ENCODE measurements around the gene QSOX2. TPM values are rescaled to one million over a fixed set of nuclear protein-coding genes. Genes with fewer than 3 reads are reported as not detected.

The QSOX2 gene
- total RNA-seq, 2 donors from 2014 or later: 8.8 to 22.7 TPM

GRCh38 chr9:136261686-136262430 is 16.2 kb upstream of the QSOX2 start:
- DNase-seq: no peak
- intact Hi-C loops (cut with DNase I): no loop called here
- Histone ChIP-seq H3K36me3 (replicated peaks in 1 of 2; ENCODE audit: insufficient read depth in 1 of 2, low read depth in 2 of 2) (no peaks in the 10 kb centered on the region), H3K4me3 (no peak overlapping the region), H3K27me3 (no peaks in the 10 kb centered on the region), H3K27ac (no peak overlapping the region), H3K9me3 (no peaks in the 10 kb centered on the region), H3K4me1 (peaks cover 5% of the 10 kb centered on the region)
- TF ChIP-seq POLR2A (IDR thresholded peaks at IDR 0.05): no peak
- no peak for TF ChIP-seq CTCF (IDR thresholded peaks at IDR 0.05)
- 88 to 100% methylated on average over 1 to 25 of the region's 28 CpGs for WGBS, 2 donors
- no peak for ATAC-seq

- intact Hi-C loops (cut with DNase I): no loop called here
- Histone ChIP-seq H3K36me3 (replicated peaks in 1 of 2; ENCODE audit: insufficient read depth in 1 of 2, low read depth in 2 of 2) (no peaks in the 10 kb centered on the region), H3K9me3 (no peaks in the 10 kb centered on the region), H3K4me3 (no peak overlapping the region), H3K4me1 (no peaks in the 10 kb centered on the region), H3K27me3 (no peaks in the 10 kb centered on the region), H3K27ac (no peak overlapping the region)
- no peak for DNase-seq
- TF ChIP-seq POLR2A (IDR thresholded peaks at IDR 0.05) (no peak), CTCF (IDR thresholded peaks at IDR 0.05) (no peak)
- WGBS, 2 donors: 86 to 88% methylated on average over 18 to 20 of the region's 20 CpGs
- ATAC-seq: no peak
Observed at GRCh38 chr9:136260936-136261472, 15.4 kb upstream of the QSOX2 start.

- no peaks in the 10 kb centered on the region for H3K27me3 ChIP-seq
- WGBS, 2 donors: 92 to 96% methylated on average over 4 to 9 of the region's 10 CpGs
- TF ChIP-seq CTCF (IDR thresholded peaks at IDR 0.05) (no peak), POLR2A (IDR thresholded peaks at IDR 0.05) (no peak)
- intact Hi-C loops (cut with DNase I): no loop called here
- no peak overlapping the region for H3K27ac ChIP-seq
- DNase-seq (no peak), ATAC-seq (no peak)
- H3K36me3 ChIP-seq (replicated peaks in 1 of 2; ENCODE audit: insufficient read depth in 1 of 2, low read depth in 2 of 2): no peaks in the 10 kb centered on the region
- no peak overlapping the region for H3K4me3 ChIP-seq
- no peaks in the 10 kb centered on the region for H3K9me3 ChIP-seq
- peaks cover 2% of the 10 kb centered on the region for H3K4me1 ChIP-seq
Observed at GRCh38 chr9:136260521-136260920, 14.9 kb upstream of the QSOX2 start.

GRCh38 chr9:136259836-136260235 is 14.2 kb upstream of the QSOX2 start:
- no peak for TF ChIP-seq POLR2A (IDR thresholded peaks at IDR 0.05)
- TF ChIP-seq CTCF (IDR thresholded peaks at IDR 0.05): no peak
- intact Hi-C loops (cut with DNase I): no loop called here
- DNase-seq (no peak), ATAC-seq (no peak)
- Histone ChIP-seq H3K27me3 (no peaks in the 10 kb centered on the region), H3K27ac (no peak overlapping the region), H3K4me3 (no peak overlapping the region), H3K4me1 (peaks cover 9% of the 10 kb centered on the region), H3K36me3 (replicated peaks in 1 of 2; ENCODE audit: insufficient read depth in 1 of 2, low read depth in 2 of 2) (no peaks in the 10 kb centered on the region), H3K9me3 (no peaks in the 10 kb centered on the region)
- WGBS, 2 donors: 91% methylated on average over 16 of the region's 17 CpGs; no CpG with 5 or more reads in 1 of the 2 donors

- ATAC-seq (no peak), DNase-seq (no peak)
- Histone ChIP-seq H3K4me1 (peaks cover 13% of the 10 kb centered on the region), H3K36me3 (replicated peaks in 1 of 2; ENCODE audit: insufficient read depth in 1 of 2, low read depth in 2 of 2) (no peaks in the 10 kb centered on the region), H3K9me3 (no peaks in the 10 kb centered on the region), H3K27ac (no peak overlapping the region), H3K27me3 (no peaks in the 10 kb centered on the region), H3K4me3 (no peak overlapping the region)
- intact Hi-C loops (cut with DNase I): no loop called here
- WGBS, 2 donors: 69 to 81% methylated on average over 2 to 4 of the region's 4 CpGs
- TF ChIP-seq CTCF (IDR thresholded peaks at IDR 0.05) (no peak), POLR2A (IDR thresholded peaks at IDR 0.05) (no peak)
Observed at GRCh38 chr9:136259517-136259813, 13.9 kb upstream of the QSOX2 start.

Measured in body of pancreas (tissue), 4 donors.